Spleen (tissue), 7 donors: ENCODE data around the gene OR52D1.

Experiments
- CTCF ChIP-seq, 11 experiments: fragments of 200-600 bp in 7 of 11; fragments of 450-650 bp in 4 of 11; sonication (generic) in 4 of 11; IDR thresholded peaks in 8 of 11; conservative IDR thresholded peaks in 3 of 11; 1 replicate in 7 of 11; 2 replicates in 4 of 11; pipeline versions ENCODE4 v1.4.0 to v1.8.0; 2016 to 2021; ENCODE audit warnings: antibody characterized with exemption in 11 of 11, inconsistent platforms in 4 of 11, mild to moderate bottlenecking in 1 of 11
- POLR2A ChIP-seq, 3 donors: fragments of 450-650 bp; IDR thresholded peaks; one replicate each; pipeline ENCODE4 v1.5.1; 2017; ENCODE audit warnings: antibody characterized with exemption in 3 of 3, mild to moderate bottlenecking in 1 of 3
- POLR2AphosphoS5 ChIP-seq, 3 donors: sonication (generic); formaldehyde crosslinking; IDR thresholded peaks; one replicate each; pipeline ENCODE4 v1.5.1; 2017; ENCODE audit warnings: antibody characterized with exemption in 3 of 3
- donor health status: DM: no; HTN: no; CAD: no; lungs with moderate emphysema.
- donor health status: DM: no; HTN: no; CAD: no.
- donor health status: DM: no; HTN: no; CAD: no.

- TF ChIP-seq POLR2A (IDR thresholded peaks at IDR 0.05) (no peak), POLR2AphosphoS5 (IDR thresholded peaks at IDR 0.05) (no peak), CTCF (IDR thresholded peaks at IDR 0.05 in 8 of 11, conservative IDR thresholded peaks at IDR 0.05 in 3 of 11) (no peak)
Observed at GRCh38 chr11:5504403-5504921, 16.0 kb downstream of the OR52D1 start.
